Smooth muscle cell (in vitro differentiated cells): ENCODE measurements around the gene PCDHGB3. TPM values are rescaled to one million over a fixed set of nuclear protein-coding genes. Genes with fewer than 3 reads are reported as not detected.

Experiments
- DNase-seq: peaks from one replicate; lab custom pipeline; 2025; ENCODE audit not compliant: unreplicated experiment; lab: John Stamatoyannopoulos, UW
- H2AFZ ChIP-seq: fragments of 200-600 bp; sonication (generic); 2 replicates; pipeline ENCODE4 v1.6.0; 2016; ENCODE audit warnings: antibody characterized with exemption, low read depth, mild to moderate bottlenecking
- H3F3A ChIP-seq: fragments of 200-600 bp; sonication (generic); 2 replicates; pipeline ENCODE4 v1.6.0; 2017; ENCODE audit warnings: antibody characterized with exemption, low read depth
- H3K27ac ChIP-seq: fragments of 200-600 bp; sonication (generic); 2 replicates; pipeline ENCODE4 v1.5.1; 2016; ENCODE audit warnings: low read depth, mild to moderate bottlenecking
- H3K27me3 ChIP-seq: fragments of 200-600 bp; sonication (generic); 2 replicates; pipeline ENCODE4 v1.6.1; 2016; ENCODE audit warnings: low read depth, mild to moderate bottlenecking
- H3K36me3 ChIP-seq: fragments of 200-600 bp; sonication (generic); 2 replicates; pipeline ENCODE4 v1.5.1; 2016; ENCODE audit warnings: low read depth
- H3K4me1 ChIP-seq: fragments of 200-600 bp; sonication (generic); 2 replicates; pipeline ENCODE4 v1.5.1; 2016; ENCODE audit warnings: low read depth
- H3K4me2 ChIP-seq: fragments of 200-600 bp; sonication (generic); 2 replicates; pipeline ENCODE4 v1.6.0; 2016; ENCODE audit warnings: mild to moderate bottlenecking
- H3K4me3 ChIP-seq: fragments of 200-600 bp; sonication (generic); 2 replicates; pipeline ENCODE4 v1.5.1; 2016; ENCODE audit warnings: mild to moderate bottlenecking
- H3K79me2 ChIP-seq: fragments of 200-600 bp; sonication (generic); 2 replicates; pipeline ENCODE4 v1.6.0; 2016; ENCODE audit warnings: low read depth, mild to moderate bottlenecking
- H3K9ac ChIP-seq: fragments of 200-600 bp; sonication (generic); 2 replicates; pipeline ENCODE4 v1.6.0; 2016; ENCODE audit warnings: low read depth
- H3K9me3 ChIP-seq: fragments of 200-600 bp; sonication (generic); replicated peaks from 2 replicates; pipeline ENCODE4 v1.5.1; 2016; ENCODE audit warnings: low read depth
- H4K20me1 ChIP-seq: fragments of 200-600 bp; sonication (generic); 2 replicates; pipeline ENCODE4 v1.6.0; 2016; ENCODE audit warnings: low read depth
- CTCF ChIP-seq: fragments of 200-600 bp; sonication (generic); IDR thresholded peaks from 2 replicates; pipeline ENCODE4 v1.5.1; 2017; ENCODE audit warnings: borderline replicate concordance, mild to moderate bottlenecking, antibody characterized with exemption; ENCODE audit not compliant: insufficient read depth, poor library complexity, severe bottlenecking
- WGBS: methylation state at CpG from one replicate; pipeline ENCODE4 v1.1.7; 2016; ENCODE audit warnings: low lambda C conversion rate; 5-methylcytosine and 5-hydroxymethylcytosine counted together
- polyA plus RNA-seq: library from polyadenylated mRNA; unstranded; fragments of >200 nt; fragmentation: Nextera tagmentation; extraction: Ambion mirVana; gene quantifications from 2 replicates; pipeline ENCODE4 v1.2.1, GENCODE V29; 2016
- total RNA-seq: library from RNA; depleted of rRNA; stranded (reverse); fragments of >200 nt; gene quantifications from 2 replicates; pipeline ENCODE4 v1.2.3, GENCODE V29; 2014

Gene PCDHGB3
- total and polyA plus RNA-seq, 2 experiments from 2014 or later: not detected

GRCh38 chr5:141421489-141421855, 51.4 kb downstream of the PCDHGB3 start:
- peak overlapping the region; percentile 50 for H3K4me3 ChIP-seq
- peaks cover 5% of the 10 kb centered on the region for H3F3A ChIP-seq
- H3K79me2 ChIP-seq: peaks cover 75% of the 10 kb centered on the region
- peak overlapping the region; percentile 67 for H3K4me2 ChIP-seq
- no peak overlapping the region for H3K27ac ChIP-seq
- peaks cover 56% of the 10 kb centered on the region for H3K9me3 ChIP-seq
- WGBS: 63% methylated on average over 13 of the region's 13 CpGs
- H3K9ac ChIP-seq: no peak overlapping the region
- H3K36me3 ChIP-seq: peaks cover 55% of the 10 kb centered on the region
- peaks cover 5% of the 10 kb centered on the region for H3K4me1 ChIP-seq
- no peak for DNase-seq
- no peaks in the 10 kb centered on the region for H3K27me3 ChIP-seq
- no peak for TF ChIP-seq CTCF
- H2AFZ ChIP-seq: peak overlapping the region; percentile 44
- no peaks in the 10 kb centered on the region for H4K20me1 ChIP-seq

Other genes starting within 250 kb of the PCDHGB3 start
Only the 30 nearest of the 37 such genes appear.
- gene PCDHB9, start 183.1 kb upstream of the PCDHGB3 start, total RNA-seq: 4.1 and 6.5 TPM in 2 replicates
- gene PCDHB9, start 183.1 kb upstream of the PCDHGB3 start, polyA plus RNA-seq: 2.2 and 2.4 TPM in 2 replicates
- gene PCDHB10, start 177.9 kb upstream of the PCDHGB3 start, total RNA-seq: 6.4 and 7.4 TPM in 2 replicates
- 3.3 and 3.4 TPM in 2 replicates for gene PCDHB10, start 177.9 kb upstream of the PCDHGB3 start, polyA plus RNA-seq
- gene PCDHB11, start 170.6 kb upstream of the PCDHGB3 start, total RNA-seq: 1.8 and 2.1 TPM in 2 replicates
- gene PCDHB11, start 170.6 kb upstream of the PCDHGB3 start, polyA plus RNA-seq: 0.61 and 1.7 TPM in 2 replicates
- gene PCDHB12, start 161.5 kb upstream of the PCDHGB3 start, total RNA-seq: 2.9 and 3.6 TPM in 2 replicates
- gene PCDHB12, start 161.5 kb upstream of the PCDHGB3 start, polyA plus RNA-seq: 0.57 and 1.0 TPM in 2 replicates
- gene PCDHB13, start 156.3 kb upstream of the PCDHGB3 start, total RNA-seq: 4.4 and 8.3 TPM in 2 replicates
- 1.8 and 2.6 TPM in 2 replicates for gene PCDHB13, start 156.3 kb upstream of the PCDHGB3 start, polyA plus RNA-seq
- gene PCDHB14, start 146.9 kb upstream of the PCDHGB3 start, total RNA-seq: 7.8 and 9.1 TPM in 2 replicates
- gene PCDHB14, start 146.9 kb upstream of the PCDHGB3 start, polyA plus RNA-seq: 2.6 and 4.6 TPM in 2 replicates
- gene PCDHB15, start 124.8 kb upstream of the PCDHGB3 start, total RNA-seq: 3.9 and 4.2 TPM in 2 replicates
- gene PCDHB15, start 124.8 kb upstream of the PCDHGB3 start, polyA plus RNA-seq: 1.8 and 2.1 TPM in 2 replicates
- not detected in 2 replicates for gene SLC25A2, start 66.2 kb upstream of the PCDHGB3 start, total RNA-seq
- 0.15 TPM in 1 of 2 replicates, not detected in the other for gene SLC25A2, start 66.2 kb upstream of the PCDHGB3 start, polyA plus RNA-seq
- 83.0 and 94.5 TPM in 2 replicates for gene TAF7, start 49.5 kb upstream of the PCDHGB3 start, total RNA-seq
- gene TAF7, start 49.5 kb upstream of the PCDHGB3 start, polyA plus RNA-seq: 85.9 and 105 TPM in 2 replicates
- gene PCDHGA1, start 39.7 kb upstream of the PCDHGB3 start, total RNA-seq: 0.58 and 0.63 TPM in 2 replicates
- gene PCDHGA1, start 39.7 kb upstream of the PCDHGB3 start, polyA plus RNA-seq: 0.05 TPM in 1 of 2 replicates, not detected in the other
- 0.04 TPM in 1 of 2 replicates, not detected in the other for gene PCDHGA2, start 31.5 kb upstream of the PCDHGB3 start, total RNA-seq
- not detected in 2 replicates for gene PCDHGA2, start 31.5 kb upstream of the PCDHGB3 start, polyA plus RNA-seq
- gene PCDHGA3, start 26.4 kb upstream of the PCDHGB3 start, total RNA-seq: not detected in 2 replicates
- gene PCDHGA3, start 26.4 kb upstream of the PCDHGB3 start, polyA plus RNA-seq: not detected in 2 replicates
- gene PCDHGB1, start 20.1 kb upstream of the PCDHGB3 start, total RNA-seq: 0.27 and 0.81 TPM in 2 replicates
- gene PCDHGB1, start 20.1 kb upstream of the PCDHGB3 start, polyA plus RNA-seq: 0.40 TPM in 1 of 2 replicates, not detected in the other
- 0.58 and 1.1 TPM in 2 replicates for gene PCDHGA4, start 15.2 kb upstream of the PCDHGB3 start, total RNA-seq
- gene PCDHGA4, start 15.2 kb upstream of the PCDHGB3 start, polyA plus RNA-seq: not detected in 2 replicates
- 0.18 and 1.1 TPM in 2 replicates for gene PCDHGB2, start 10.2 kb upstream of the PCDHGB3 start, total RNA-seq
- gene PCDHGB2, start 10.2 kb upstream of the PCDHGB3 start, polyA plus RNA-seq: not detected in 2 replicates
- gene PCDHGA5, start 6.1 kb upstream of the PCDHGB3 start, total RNA-seq: 0.09 and 0.22 TPM in 2 replicates
- gene PCDHGA5, start 6.1 kb upstream of the PCDHGB3 start, polyA plus RNA-seq: 0.13 TPM in 1 of 2 replicates, not detected in the other
- 0.09 and 0.27 TPM in 2 replicates for gene PCDHGA6, start 3.6 kb downstream of the PCDHGB3 start, total RNA-seq
- not detected in 2 replicates for gene PCDHGA6, start 3.6 kb downstream of the PCDHGB3 start, polyA plus RNA-seq
- 0.09 and 0.27 TPM in 2 replicates for gene PCDHGA7, start 12.5 kb downstream of the PCDHGB3 start, total RNA-seq
- not detected in 2 replicates for gene PCDHGA7, start 12.5 kb downstream of the PCDHGB3 start, polyA plus RNA-seq
- 37.1 and 43.1 TPM in 2 replicates for gene PCDHGB4, start 17.5 kb downstream of the PCDHGB3 start, total RNA-seq
- gene PCDHGB4, start 17.5 kb downstream of the PCDHGB3 start, polyA plus RNA-seq: 20.0 and 27.5 TPM in 2 replicates
- 3.2 and 3.3 TPM in 2 replicates for gene PCDHGA8, start 22.4 kb downstream of the PCDHGB3 start, total RNA-seq
- 0.25 and 0.89 TPM in 2 replicates for gene PCDHGA8, start 22.4 kb downstream of the PCDHGB3 start, polyA plus RNA-seq
- gene PCDHGB5, start 27.7 kb downstream of the PCDHGB3 start, total RNA-seq: 3.2 and 3.3 TPM in 2 replicates
- 0.90 and 4.2 TPM in 2 replicates for gene PCDHGB5, start 27.7 kb downstream of the PCDHGB3 start, polyA plus RNA-seq
- gene PCDHGA9, start 32.5 kb downstream of the PCDHGB3 start, total RNA-seq: 2.9 and 4.0 TPM in 2 replicates
- 0.08 and 0.23 TPM in 2 replicates for gene PCDHGA9, start 32.5 kb downstream of the PCDHGB3 start, polyA plus RNA-seq
- 12.4 and 17.1 TPM in 2 replicates for gene PCDHGB6, start 37.8 kb downstream of the PCDHGB3 start, total RNA-seq
- gene PCDHGB6, start 37.8 kb downstream of the PCDHGB3 start, polyA plus RNA-seq: 9.7 and 12.3 TPM in 2 replicates
- gene PCDHGA10, start 42.7 kb downstream of the PCDHGB3 start, total RNA-seq: 24.6 and 24.7 TPM in 2 replicates
- 10.9 and 11.1 TPM in 2 replicates for gene PCDHGA10, start 42.7 kb downstream of the PCDHGB3 start, polyA plus RNA-seq
- gene PCDHGB7, start 47.4 kb downstream of the PCDHGB3 start, total RNA-seq: 25.3 and 37.5 TPM in 2 replicates
- 21.3 and 24.6 TPM in 2 replicates for gene PCDHGB7, start 47.4 kb downstream of the PCDHGB3 start, polyA plus RNA-seq
- gene PCDHGA11, start 50.8 kb downstream of the PCDHGB3 start, total RNA-seq: 8.7 and 13.2 TPM in 2 replicates
- 7.9 and 8.0 TPM in 2 replicates for gene PCDHGA11, start 50.8 kb downstream of the PCDHGB3 start, polyA plus RNA-seq
- 1.7 and 4.5 TPM in 2 replicates for gene PCDHGA12, start 60.3 kb downstream of the PCDHGB3 start, total RNA-seq
- gene PCDHGA12, start 60.3 kb downstream of the PCDHGB3 start, polyA plus RNA-seq: 0.42 and 0.86 TPM in 2 replicates
- 38.2 and 50.3 TPM in 2 replicates for gene PCDHGC3, start 105.7 kb downstream of the PCDHGB3 start, total RNA-seq
- gene PCDHGC3, start 105.7 kb downstream of the PCDHGB3 start, polyA plus RNA-seq: 98.4 and 111 TPM in 2 replicates
- gene PCDHGC4, start 114.8 kb downstream of the PCDHGB3 start, total RNA-seq: 1.2 and 3.8 TPM in 2 replicates
- 0.12 and 0.16 TPM in 2 replicates for gene PCDHGC4, start 114.8 kb downstream of the PCDHGB3 start, polyA plus RNA-seq
- gene PCDHGC5, start 118.8 kb downstream of the PCDHGB3 start, total RNA-seq: 1.8 and 3.4 TPM in 2 replicates
- 1.5 and 3.3 TPM in 2 replicates for gene PCDHGC5, start 118.8 kb downstream of the PCDHGB3 start, polyA plus RNA-seq